Upper lobe of left lung (tissue), 4 donors: ENCODE results near the gene PRKAB1.

Source experiments
- POLR2A ChIP-seq, 4 donors: fragments of 450-650 bp; IDR thresholded peaks; one replicate each; pipeline ENCODE4 v1.5.1; 2016 to 2017; ENCODE audit warnings: antibody characterized with exemption in 4 of 4, mild to moderate bottlenecking in 2 of 4
- TF ChIP-seq, protein P1 (sequence below), 6 experiments: fragments of 450-650 bp in 4 of 6; fragments of 200-600 bp in 2 of 6; sonication (generic) in 2 of 6; IDR thresholded peaks; one replicate each; pipeline ENCODE4 v1.5.1; 2016 to 2019; ENCODE audit warnings: antibody characterized with exemption in 6 of 6

DNA sequence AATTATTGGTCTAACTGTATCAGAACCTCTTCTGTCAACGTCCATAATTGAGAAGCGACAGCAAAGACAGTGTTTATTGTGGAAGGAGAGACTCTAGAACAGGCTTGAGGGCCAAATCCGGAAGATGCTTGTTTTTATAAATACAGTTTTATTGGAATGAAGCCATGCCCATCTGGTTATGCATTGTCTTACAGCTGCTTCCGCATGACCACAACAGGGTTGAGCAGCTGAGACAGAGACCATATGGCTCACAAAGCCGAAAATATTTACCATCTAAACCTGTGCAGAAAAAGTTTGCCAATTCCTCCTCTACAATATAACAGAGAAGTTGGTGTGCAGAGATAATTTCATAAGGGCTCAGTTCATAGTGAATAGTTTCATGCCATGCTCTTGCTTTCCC, 24.5 kb downstream of the PRKAB1 start:
- TF ChIP-seq, protein P1, sequence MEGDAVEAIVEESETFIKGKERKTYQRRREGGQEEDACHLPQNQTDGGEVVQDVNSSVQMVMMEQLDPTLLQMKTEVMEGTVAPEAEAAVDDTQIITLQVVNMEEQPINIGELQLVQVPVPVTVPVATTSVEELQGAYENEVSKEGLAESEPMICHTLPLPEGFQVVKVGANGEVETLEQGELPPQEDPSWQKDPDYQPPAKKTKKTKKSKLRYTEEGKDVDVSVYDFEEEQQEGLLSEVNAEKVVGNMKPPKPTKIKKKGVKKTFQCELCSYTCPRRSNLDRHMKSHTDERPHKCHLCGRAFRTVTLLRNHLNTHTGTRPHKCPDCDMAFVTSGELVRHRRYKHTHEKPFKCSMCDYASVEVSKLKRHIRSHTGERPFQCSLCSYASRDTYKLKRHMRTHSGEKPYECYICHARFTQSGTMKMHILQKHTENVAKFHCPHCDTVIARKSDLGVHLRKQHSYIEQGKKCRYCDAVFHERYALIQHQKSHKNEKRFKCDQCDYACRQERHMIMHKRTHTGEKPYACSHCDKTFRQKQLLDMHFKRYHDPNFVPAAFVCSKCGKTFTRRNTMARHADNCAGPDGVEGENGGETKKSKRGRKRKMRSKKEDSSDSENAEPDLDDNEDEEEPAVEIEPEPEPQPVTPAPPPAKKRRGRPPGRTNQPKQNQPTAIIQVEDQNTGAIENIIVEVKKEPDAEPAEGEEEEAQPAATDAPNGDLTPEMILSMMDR (IDR thresholded peaks at IDR 0.05), result no peak
- no peak for TF ChIP-seq POLR2A (IDR thresholded peaks at IDR 0.05)
